Muscle layer of colon (tissue), 2 donors: ENCODE measurements around the gene BRD3.

Experiments
- H3K27ac ChIP-seq: one replicate; pipeline ENCODE4 v1.7.0; 2013; ENCODE audit warnings: low read depth, mild to moderate bottlenecking, low read length, moderate library complexity
- H3K27me3 ChIP-seq, 2 donors: one replicate each; pipeline ENCODE4 v1.7.0; 2013; ENCODE audit warnings: low read length in 2 of 2, mild to moderate bottlenecking in 2 of 2; ENCODE audit not compliant: insufficient read depth in 2 of 2, control insufficient read depth in 1 of 2
- H3K36me3 ChIP-seq: one replicate; pipeline ENCODE4 v1.7.0; 2013; ENCODE audit warnings: mild to moderate bottlenecking, low read length; ENCODE audit not compliant: insufficient read depth
- H3K4me1 ChIP-seq: one replicate; pipeline ENCODE4 v1.7.0; 2013; ENCODE audit warnings: mild to moderate bottlenecking, low read length; ENCODE audit not compliant: insufficient read depth
- H3K4me3 ChIP-seq, 2 donors: one replicate each; pipeline ENCODE4 v1.7.0; 2013; ENCODE audit warnings: low read length in 2 of 2, low read depth in 1 of 2, mild to moderate bottlenecking in 1 of 2, moderate library complexity in 1 of 2
- H3K9ac ChIP-seq: one replicate; pipeline ENCODE4 v1.7.0; 2013; ENCODE audit warnings: low read length
- H3K9me3 ChIP-seq: one replicate; pipeline ENCODE4 v1.7.0; 2013; ENCODE audit warnings: mild to moderate bottlenecking, low read length
- donor health status: abdominal sarcoma.
- donor health status: Adenocarcinoma of cecum.

The BRD3 gene

DNA sequence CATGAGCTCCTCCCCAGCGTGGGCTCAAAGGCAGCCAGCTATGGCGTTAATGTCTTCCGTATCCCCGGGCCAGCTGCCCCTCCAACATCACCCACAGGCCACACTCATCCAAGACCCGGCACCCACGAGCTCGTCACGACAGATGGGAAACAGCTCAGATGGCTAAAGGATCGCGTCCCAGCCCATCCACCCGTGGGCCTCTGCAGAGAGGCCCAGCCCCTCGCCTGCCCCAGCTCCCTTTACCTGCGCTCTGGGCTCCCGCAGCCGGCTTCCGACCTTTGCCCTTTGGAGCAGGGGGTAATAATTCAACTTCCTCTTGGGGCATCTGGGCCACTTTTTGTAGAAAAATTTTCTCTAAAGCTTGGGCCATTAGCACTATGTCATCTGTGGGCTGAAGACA is 16.5 kb downstream of the BRD3 start:
- Histone ChIP-seq H3K4me1 (peaks cover 15% of the 10 kb centered on the region), H3K36me3 (peaks cover 56% of the 10 kb centered on the region), H3K9me3 (no peaks in the 10 kb centered on the region), H3K27ac (no peak overlapping the region), H3K4me3 (no peak overlapping the region), H3K27me3 (no peaks in the 10 kb centered on the region), H3K9ac (no peak overlapping the region)

DNA sequence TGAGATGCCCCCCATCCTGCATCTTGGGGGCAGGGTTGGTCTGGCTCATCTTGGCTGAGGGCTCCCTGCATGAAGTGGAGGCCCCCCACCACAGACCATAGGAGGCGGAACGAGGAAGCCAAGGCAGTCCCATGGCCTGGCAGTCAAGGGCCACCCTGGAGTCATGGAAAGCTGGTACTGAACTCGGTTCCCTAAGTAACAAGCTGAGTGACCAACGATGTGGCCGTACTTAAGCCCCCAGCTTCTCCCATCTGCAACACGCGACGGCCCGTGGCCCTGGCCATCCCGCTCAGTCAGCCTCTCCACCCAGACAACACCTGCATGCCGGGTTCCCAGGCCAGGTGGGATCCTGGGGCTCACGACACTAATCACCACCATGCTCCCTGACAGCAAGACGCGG is 17.1 kb downstream of the BRD3 start:
- Histone ChIP-seq H3K27ac (no peak overlapping the region), H3K36me3 (peaks cover 61% of the 10 kb centered on the region), H3K4me3 (no peak overlapping the region), H3K27me3 (no peaks in the 10 kb centered on the region), H3K4me1 (peaks cover 9% of the 10 kb centered on the region), H3K9me3 (no peaks in the 10 kb centered on the region), H3K9ac (no peak overlapping the region)

DNA sequence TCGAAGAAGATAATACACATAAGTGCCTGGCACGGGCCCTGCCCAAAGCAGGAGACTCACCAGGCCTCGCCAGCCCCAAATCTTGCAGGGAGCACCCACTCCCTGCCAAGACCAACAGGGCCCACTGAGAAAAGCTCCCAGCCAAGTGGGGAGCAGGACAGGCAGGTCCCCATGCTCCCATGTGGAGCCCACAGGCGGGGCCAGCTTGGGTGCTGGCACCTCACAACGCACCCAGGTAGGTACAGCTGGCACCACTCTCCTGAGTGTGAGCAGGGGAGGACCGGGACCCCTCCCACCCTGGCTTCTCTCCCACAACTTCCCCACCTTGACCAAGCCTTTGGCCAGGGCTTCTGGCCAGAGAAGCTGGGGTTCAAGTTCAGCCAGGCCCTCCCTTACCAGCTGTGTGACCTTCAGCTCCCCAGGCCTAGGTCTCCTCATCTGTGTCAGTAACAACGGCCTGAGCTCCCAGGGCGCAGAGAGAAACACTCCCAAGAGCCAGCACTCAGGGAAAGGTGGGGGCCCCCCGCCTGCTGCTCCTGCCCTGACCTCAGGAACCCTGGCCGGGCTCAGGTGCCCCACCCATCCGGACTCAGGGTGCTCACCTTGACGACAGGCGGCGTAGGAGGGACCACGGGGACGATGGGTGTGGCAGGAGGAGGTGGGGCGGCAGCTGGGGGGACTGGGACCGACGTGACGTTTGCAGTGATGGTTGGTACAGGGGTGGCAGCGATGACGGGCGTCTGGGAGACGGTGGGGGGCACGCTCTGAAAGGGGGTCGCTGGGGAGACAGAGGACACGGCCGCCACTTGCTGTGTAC is 17.8 kb downstream of the BRD3 start:
- Histone ChIP-seq H3K9ac (no peak overlapping the region), H3K9me3 (no peaks in the 10 kb centered on the region), H3K4me1 (peaks cover 2% of the 10 kb centered on the region), H3K27me3 (no peaks in the 10 kb centered on the region), H3K27ac (no peak overlapping the region), H3K4me3 (no peak overlapping the region), H3K36me3 (peaks cover 68% of the 10 kb centered on the region)

DNA sequence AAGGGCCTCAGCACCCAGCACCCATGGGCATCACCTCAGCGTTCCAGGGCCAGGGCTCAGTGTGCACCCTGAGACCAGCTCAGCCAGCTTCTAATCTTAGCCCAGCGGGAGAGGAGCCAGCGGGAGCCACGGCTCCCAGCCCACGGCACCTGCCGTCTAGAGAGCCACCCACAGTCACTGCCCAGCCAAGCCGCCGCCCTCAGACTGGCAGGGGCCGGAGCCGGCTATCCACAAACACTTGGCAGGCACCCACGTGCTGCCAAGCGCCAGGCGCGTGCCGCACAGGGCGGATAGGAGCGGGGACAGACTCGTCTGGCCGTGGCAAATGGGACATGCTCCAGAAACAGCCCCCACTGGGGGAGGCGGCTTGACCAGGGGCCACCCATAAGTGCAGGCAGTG is 18.6 kb downstream of the BRD3 start:
- H3K9ac ChIP-seq: no peak overlapping the region
- no peak overlapping the region for H3K4me3 ChIP-seq
- H3K4me1 ChIP-seq: no peaks in the 10 kb centered on the region
- no peaks in the 10 kb centered on the region for H3K9me3 ChIP-seq
- H3K27ac ChIP-seq: no peak overlapping the region
- H3K27me3 ChIP-seq: no peaks in the 10 kb centered on the region
- peaks cover 76% of the 10 kb centered on the region for H3K36me3 ChIP-seq

DNA sequence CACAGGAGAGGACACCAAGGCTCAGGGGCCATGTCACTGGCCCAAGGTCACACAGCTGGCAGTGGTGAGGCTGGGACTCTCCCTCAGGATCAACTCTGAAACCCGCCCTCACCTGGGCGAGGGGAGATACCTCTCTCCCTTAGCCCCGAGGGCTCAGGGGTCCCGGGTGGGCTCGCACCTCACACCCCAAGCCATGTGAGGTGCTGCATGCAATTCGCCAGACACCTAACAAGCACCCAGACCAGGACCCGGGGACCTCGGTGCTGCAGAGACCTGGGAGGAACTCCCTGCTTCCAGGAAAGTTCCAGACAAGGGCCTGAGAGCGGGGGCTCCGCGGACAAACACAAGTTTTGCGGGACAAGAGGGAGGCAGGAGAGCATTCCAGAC is 19.3 kb downstream of the BRD3 start:
- peaks cover 82% of the 10 kb centered on the region for H3K36me3 ChIP-seq
- no peak overlapping the region for H3K9ac ChIP-seq
- no peaks in the 10 kb centered on the region for H3K9me3 ChIP-seq
- no peaks in the 10 kb centered on the region for H3K4me1 ChIP-seq
- no peak overlapping the region for H3K27ac ChIP-seq
- H3K27me3 ChIP-seq: no peaks in the 10 kb centered on the region
- no peak overlapping the region for H3K4me3 ChIP-seq

DNA sequence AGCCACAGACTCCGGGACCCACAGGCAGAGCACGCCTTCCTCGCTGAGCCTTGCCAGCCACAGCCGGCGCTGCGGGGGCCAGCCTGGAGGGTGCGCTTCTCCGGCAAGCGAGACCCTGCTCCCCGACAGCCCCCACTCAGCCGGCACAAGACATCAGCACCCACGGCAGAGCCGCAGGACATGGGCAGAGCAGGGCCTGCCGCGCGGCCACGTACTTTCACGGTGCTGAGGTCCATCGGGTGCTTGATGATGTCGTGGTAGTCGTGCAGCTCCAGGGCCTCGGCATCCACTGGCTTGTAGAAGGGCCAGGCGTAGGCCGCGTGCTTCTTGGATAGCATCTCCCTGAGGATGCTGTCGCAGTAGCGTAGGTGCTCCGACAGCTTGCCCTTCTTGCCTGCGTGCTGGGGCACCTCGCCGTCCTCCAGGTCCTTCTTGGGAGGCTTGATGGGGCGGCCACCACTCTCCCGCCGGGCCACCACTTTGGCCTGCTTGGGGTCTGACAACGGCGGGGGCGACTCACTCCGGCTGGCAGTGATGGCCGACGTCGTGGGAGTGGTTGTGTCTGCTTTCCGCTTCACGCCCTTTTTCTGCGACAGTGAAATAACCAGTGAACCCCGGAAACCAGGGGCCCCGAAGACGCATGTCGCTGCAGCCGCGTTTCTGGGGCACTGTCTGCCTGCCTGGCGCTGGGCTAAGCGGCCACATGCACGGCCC is 19.8 kb downstream of the BRD3 start:
- Histone ChIP-seq H3K4me1 (no peaks in the 10 kb centered on the region), H3K27ac (no peak overlapping the region), H3K9ac (no peak overlapping the region), H3K27me3 (no peaks in the 10 kb centered on the region), H3K36me3 (peaks cover 88% of the 10 kb centered on the region), H3K4me3 (no peak overlapping the region), H3K9me3 (no peaks in the 10 kb centered on the region)

DNA sequence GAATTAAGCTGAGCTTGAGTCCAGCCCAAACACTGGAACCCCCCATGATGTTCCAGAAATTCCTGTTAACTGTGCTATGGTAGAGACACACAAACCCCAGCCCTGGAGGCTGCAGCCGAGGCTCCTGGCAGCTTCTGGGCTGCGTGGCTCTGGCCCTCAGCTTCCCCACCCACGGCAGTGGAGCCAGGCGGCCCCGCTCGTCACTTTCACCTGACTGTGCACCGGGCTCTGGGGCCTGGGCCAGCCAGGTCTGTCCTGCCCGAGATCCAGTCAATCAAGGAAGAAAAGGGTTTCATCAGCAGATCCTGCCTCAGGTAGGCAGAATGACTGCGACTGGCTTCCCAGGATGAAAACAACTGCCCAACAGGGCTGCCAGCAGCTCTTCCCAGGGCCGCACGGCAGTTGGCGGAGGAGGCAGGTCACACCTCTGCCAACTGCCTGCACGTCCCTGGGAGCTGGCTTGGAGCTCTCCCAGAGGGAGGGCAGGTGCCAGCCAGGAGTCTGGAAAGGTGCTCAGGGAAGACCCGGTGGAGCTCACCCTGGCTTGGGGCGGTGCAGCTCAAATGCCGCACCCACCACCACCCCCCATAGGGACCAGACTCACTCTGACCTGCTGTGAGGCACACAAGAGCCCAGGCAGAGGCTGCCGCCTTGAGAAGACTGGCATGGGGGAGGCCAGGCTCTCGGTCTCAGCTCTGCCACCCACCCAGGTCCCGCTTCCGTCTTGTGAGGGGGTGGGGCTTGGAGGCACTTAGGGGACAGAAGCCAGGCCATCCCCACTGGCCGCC is 20.7 kb downstream of the BRD3 start:
- Histone ChIP-seq H3K4me3 (no peak overlapping the region), H3K27me3 (no peaks in the 10 kb centered on the region), H3K27ac (no peak overlapping the region), H3K36me3 (peaks cover 81% of the 10 kb centered on the region), H3K9me3 (no peaks in the 10 kb centered on the region), H3K9ac (no peak overlapping the region), H3K4me1 (no peaks in the 10 kb centered on the region)

DNA sequence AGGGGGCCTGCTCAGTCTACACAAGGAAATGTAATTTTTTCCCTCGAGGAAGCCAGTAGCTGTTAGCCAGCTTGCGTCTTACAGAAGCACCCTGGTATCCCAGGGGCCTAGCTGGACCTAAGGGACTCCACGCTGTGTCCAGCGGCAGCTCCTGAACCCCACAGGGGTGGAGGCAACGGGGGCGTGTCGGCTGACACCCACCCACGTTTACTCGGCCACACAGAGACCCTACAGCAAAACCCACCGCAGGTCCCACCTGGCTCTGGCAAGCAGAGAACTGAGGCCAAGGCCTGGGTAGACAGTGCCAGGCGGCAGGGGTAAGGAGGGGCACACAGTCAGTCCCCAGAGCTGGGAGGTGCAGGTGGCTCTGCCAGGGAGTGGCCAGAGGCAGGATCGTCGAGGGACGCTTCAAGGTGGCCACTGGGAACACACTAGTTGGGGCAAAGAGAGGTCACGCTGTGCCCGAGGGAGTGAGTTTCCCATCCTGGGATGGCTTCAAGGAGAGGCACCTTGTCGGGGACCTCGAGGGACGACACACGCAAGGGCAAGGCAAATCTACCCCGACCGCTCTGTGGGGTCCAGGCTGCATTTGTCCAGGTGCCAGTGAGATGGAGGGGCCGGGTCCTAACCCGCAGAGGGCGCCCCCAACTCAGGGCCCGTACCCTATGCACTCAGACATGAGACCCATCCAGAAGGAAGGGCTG is 21.8 kb downstream of the BRD3 start:
- Histone ChIP-seq H3K9ac (no peak overlapping the region), H3K4me1 (peaks cover 3% of the 10 kb centered on the region), H3K36me3 (peaks cover 78% of the 10 kb centered on the region), H3K9me3 (no peaks in the 10 kb centered on the region), H3K27me3 (no peaks in the 10 kb centered on the region), H3K4me3 (no peak overlapping the region), H3K27ac (no peak overlapping the region)

DNA sequence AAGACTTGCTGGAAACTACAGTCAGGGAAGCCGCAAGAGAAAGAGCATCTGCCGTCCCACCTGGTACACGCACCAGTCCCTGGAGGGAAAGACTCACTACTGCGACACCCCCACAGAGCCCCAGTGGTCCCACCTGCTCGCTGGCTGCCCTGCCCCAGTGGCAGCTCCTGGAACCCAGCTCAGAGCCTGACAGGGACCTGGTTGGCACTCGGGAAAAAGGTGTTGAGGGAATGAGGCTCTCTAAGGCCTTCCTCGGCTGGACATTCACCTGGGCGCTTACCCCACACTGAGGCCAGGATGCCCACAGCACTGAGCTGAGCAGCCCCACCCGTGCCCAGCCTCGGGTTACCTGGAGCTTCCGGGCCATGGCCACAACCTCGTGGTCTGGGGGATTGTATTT is 22.9 kb downstream of the BRD3 start:
- H3K4me3 ChIP-seq: no peak overlapping the region
- no peak overlapping the region for H3K9ac ChIP-seq
- no peaks in the 10 kb centered on the region for H3K27me3 ChIP-seq
- H3K9me3 ChIP-seq: no peaks in the 10 kb centered on the region
- no peak overlapping the region for H3K27ac ChIP-seq
- peaks cover 6% of the 10 kb centered on the region for H3K4me1 ChIP-seq
- H3K36me3 ChIP-seq: peaks cover 67% of the 10 kb centered on the region

DNA sequence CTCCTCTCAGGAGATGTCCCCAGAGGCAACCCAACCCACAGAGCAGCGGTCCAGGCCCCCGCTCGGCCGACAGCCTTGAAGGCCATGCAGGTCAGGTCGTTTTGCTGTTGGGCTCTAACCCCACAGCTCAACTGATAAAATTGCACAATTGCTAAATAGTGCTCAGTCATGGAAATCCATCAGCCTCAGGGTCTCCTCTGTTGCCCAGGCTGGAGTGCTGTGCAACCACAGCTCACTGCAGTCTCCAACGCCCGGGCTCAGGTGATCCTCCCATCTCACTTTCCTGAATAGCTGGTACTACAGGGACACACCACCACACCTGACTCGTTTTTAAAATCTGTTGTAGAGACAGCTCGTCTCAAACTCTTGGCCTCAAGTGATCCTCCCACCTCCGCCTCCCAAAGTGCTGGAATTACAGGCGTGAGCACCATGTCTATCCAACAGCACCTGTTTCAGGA is 24.3 kb downstream of the BRD3 start:
- Histone ChIP-seq H3K4me1 (peaks cover 6% of the 10 kb centered on the region), H3K27ac (no peak overlapping the region), H3K36me3 (peaks cover 67% of the 10 kb centered on the region), H3K27me3 (no peaks in the 10 kb centered on the region), H3K4me3 (no peak overlapping the region), H3K9ac (no peak overlapping the region), H3K9me3 (no peaks in the 10 kb centered on the region)

DNA sequence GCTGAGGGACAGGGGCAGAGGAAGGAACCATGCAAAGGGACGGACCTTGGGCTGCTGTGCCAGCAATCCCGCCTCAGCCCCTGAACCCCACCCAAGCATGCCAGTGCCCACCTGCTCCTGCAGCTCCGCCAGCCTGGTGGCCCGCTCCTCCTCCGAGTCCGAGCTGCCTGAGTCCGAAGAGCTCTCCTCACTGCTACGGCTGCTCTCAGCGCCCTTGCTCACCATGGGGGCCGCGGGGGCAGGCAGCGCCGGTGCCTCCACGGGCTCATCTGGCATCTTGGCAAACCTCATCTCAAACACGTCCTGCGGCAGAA is 26.2 kb downstream of the BRD3 start:
- Histone ChIP-seq H3K27ac (no peak overlapping the region), H3K36me3 (peaks cover 60% of the 10 kb centered on the region), H3K9me3 (no peaks in the 10 kb centered on the region), H3K9ac (no peak overlapping the region), H3K27me3 (no peaks in the 10 kb centered on the region), H3K4me3 (no peak overlapping the region), H3K4me1 (peaks cover 6% of the 10 kb centered on the region)
